H1 (cell line): ENCODE measurements around the gene IL16. TPM values are rescaled to one million over a fixed set of nuclear protein-coding genes. Genes with fewer than 3 reads are reported as not detected.

Experiments used
- ATF3 ChIP-seq: IDR thresholded peaks from 2 replicates; pipeline ENCODE4 v1.6.1; 2011; ENCODE audit warnings: low read depth, mild to moderate bottlenecking, low read length; ENCODE audit not compliant: insufficient read depth
- BCL11A ChIP-seq, 2 experiments: IDR thresholded peaks; one replicate each; pipeline ENCODE4 v1.6.1; 2011; ENCODE audit warnings: low read depth in 2 of 2, low read length in 2 of 2, mild to moderate bottlenecking in 2 of 2
- GABPA ChIP-seq: IDR thresholded peaks from 2 replicates; pipeline ENCODE4 v1.6.1; 2011; ENCODE audit warnings: mild to moderate bottlenecking, low read length, moderate library complexity, borderline replicate concordance; ENCODE audit not compliant: insufficient read depth
- MAFK ChIP-seq: IDR thresholded peaks from 2 replicates; pipeline ENCODE4 v1.6.1; 2012; ENCODE audit warnings: low read depth, mild to moderate bottlenecking, improper control_type of control experiment, low read length
- NRF1 ChIP-seq: IDR thresholded peaks from 2 replicates; pipeline ENCODE4 v1.6.1; 2011; ENCODE audit warnings: mild to moderate bottlenecking, low read depth, low read length, improper control_type of control experiment
- SRF ChIP-seq: IDR thresholded peaks from 2 replicates; pipeline ENCODE4 v1.6.1; 2011; ENCODE audit warnings: mild to moderate bottlenecking, low read depth, low read length, moderate library complexity
- SUZ12 ChIP-seq: fragments of 200-600 bp; sonication (generic); IDR thresholded peaks from 2 replicates; pipeline ENCODE4 v1.6.1; 2012; ENCODE audit warnings: mild to moderate bottlenecking, inconsistent platforms, low read length, moderate library complexity, mixed read lengths
- TAF1 ChIP-seq: IDR thresholded peaks from 2 replicates; pipeline ENCODE4 v1.6.1; 2011; ENCODE audit warnings: mild to moderate bottlenecking, low read depth, low read length
- polyA plus RNA-seq, 7 experiments: library from polyadenylated mRNA; depleted of rRNA in 3 of 7; stranded (reverse) in 5 of 7; unstranded in 2 of 7; fragments of >200 nt in 5 of 7; fragments of 200-250 nt in 2 of 7; gene quantifications; 1 replicate in 5 of 7; 2 replicates in 1 of 7; 4 replicates in 1 of 7; pipeline versions ENCODE4 v1.2.1 to v1.2.3, GENCODE V29; 2011 to 2013; ENCODE audit warnings: missing spikeins in 2 of 7, mixed read lengths in 2 of 7
- total RNA-seq: library from RNA; stranded (reverse); fragmentation: NEBNext Ultra II Directional; extraction: Animal tissue kit (Norgen Biotek cat#: 25700); gene quantifications from 2 replicates; pipeline ENCODE4 v1.2.1, GENCODE V29; 2021

Gene IL16
- total and polyA plus RNA-seq, 2 of the 8 experiments (the other 6 are each of a cell fraction or from before 2014, with no cell fraction given) = 0.03 to 0.09 TPM

GRCh38 chr15:81301385-81301784, 104.7 kb downstream of the IL16 start (continued):
- no peak for TF ChIP-seq ATF3
- TF ChIP-seq SUZ12 = no peak
- no peak for TF ChIP-seq TAF1
- no peak for TF ChIP-seq GABPA
- no peak for TF ChIP-seq SRF
- TF ChIP-seq BCL11A (IDR thresholded peaks at IDR 0.05; ENCODE audit: low read depth in 2 of 2, low read length in 2 of 2) = no peak
- TF ChIP-seq NRF1 = no peak
- TF ChIP-seq MAFK = no peak
